ENCODE measurements around the gene CIDEC. TPM values are rescaled to one million over a fixed set of nuclear protein-coding genes. Genes with fewer than 3 reads are reported as not detected.
A peak's percentile ranks its signal among the peaks of the same experiment; 100 is the strongest.
"Not testable (repeated sequence)": the region's sequence is repeated elsewhere in the genome, so short reads cannot be mapped to it uniquely, and the experiment has no call there.

Gene CIDEC
- polyA plus RNA-seq, 2 of the 4 experiments (the other 2 are of a cell fraction): 3.3 to 6.3 TPM

GRCh38 chr3:9848860-9849259 is 31.2 kb downstream of the CIDEC start:
- not testable (repeated sequence) for H3K4me3 ChIP-seq, H3K27ac ChIP-seq, FAIRE-seq, H3K4me2 ChIP-seq, H3K4me1 ChIP-seq, ATAC-seq, H3K9me3 ChIP-seq
- TF ChIP-seq, protein P1, sequence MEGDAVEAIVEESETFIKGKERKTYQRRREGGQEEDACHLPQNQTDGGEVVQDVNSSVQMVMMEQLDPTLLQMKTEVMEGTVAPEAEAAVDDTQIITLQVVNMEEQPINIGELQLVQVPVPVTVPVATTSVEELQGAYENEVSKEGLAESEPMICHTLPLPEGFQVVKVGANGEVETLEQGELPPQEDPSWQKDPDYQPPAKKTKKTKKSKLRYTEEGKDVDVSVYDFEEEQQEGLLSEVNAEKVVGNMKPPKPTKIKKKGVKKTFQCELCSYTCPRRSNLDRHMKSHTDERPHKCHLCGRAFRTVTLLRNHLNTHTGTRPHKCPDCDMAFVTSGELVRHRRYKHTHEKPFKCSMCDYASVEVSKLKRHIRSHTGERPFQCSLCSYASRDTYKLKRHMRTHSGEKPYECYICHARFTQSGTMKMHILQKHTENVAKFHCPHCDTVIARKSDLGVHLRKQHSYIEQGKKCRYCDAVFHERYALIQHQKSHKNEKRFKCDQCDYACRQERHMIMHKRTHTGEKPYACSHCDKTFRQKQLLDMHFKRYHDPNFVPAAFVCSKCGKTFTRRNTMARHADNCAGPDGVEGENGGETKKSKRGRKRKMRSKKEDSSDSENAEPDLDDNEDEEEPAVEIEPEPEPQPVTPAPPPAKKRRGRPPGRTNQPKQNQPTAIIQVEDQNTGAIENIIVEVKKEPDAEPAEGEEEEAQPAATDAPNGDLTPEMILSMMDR (IDR thresholded peaks at IDR 0.05): peak; percentile 70
- peak; percentile 70 for TF ChIP-seq SMC3 (IDR thresholded peaks at IDR 0.05)
- TF ChIP-seq RAD21 (conservative IDR thresholded peaks at IDR 0.05 in 1 of 2, IDR thresholded peaks at IDR 0.05 in 1 of 2): peak; percentile 66 to 72
- CTCF ChIA-PET: interaction anchor here (0.7 to 3.2 kb wide), 21 partner anchors 9 to 142 kb away, joined by 3 to 19 read pairs (median 4); partner anchors contain the start of genes CIDEC, CRELD1 and IL17RC
- peak in 1 of 2 experiments; percentile 34 for DNase-seq (ENCODE audit: low read depth in 1 of 2, low spot score in 1 of 2)
- POLR2A ChIA-PET: interaction anchor here (0.6 kb wide), 1 partner anchor 317 kb away, joined by 5 read pairs; no protein-coding TSS in a partner anchor
- 32% methylated on average over 4 of the region's 4 CpGs for WGBS (ENCODE audit: missing lambda C conversion rate)

DNA sequence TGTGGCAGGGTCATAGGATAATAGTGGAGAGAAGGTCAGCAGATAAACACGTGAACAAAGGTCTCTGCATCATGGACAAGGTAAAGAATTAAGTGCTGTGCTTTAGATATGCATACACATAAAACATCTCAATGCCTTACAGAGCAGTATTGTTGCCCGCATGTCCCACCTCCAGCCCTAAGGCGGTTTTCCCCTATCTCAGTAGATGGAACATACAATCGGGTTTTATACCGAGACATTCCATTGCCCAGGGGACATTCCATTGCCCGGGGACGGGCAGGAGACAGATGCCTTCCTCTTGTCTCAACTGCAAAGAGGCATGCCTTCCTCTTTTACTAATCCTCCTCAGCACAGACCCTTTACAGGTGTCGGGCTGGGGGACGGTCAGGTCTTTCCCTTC is 32.2 kb downstream of the CIDEC start:
- DNase-seq (ENCODE audit: low read depth in 1 of 2, low spot score in 1 of 2); POLR2A ChIA-PET; H3K4me1 ChIP-seq; ATAC-seq; H3K27ac ChIP-seq; H3K4me2 ChIP-seq; H3K9me3 ChIP-seq; H3K4me3 ChIP-seq; FAIRE-seq: not testable (repeated sequence)
- WGBS (ENCODE audit: missing lambda C conversion rate): 29% methylated on average over 8 of the region's 9 CpGs
- CTCF ChIA-PET: interaction anchor here (0.6 to 3.2 kb wide), 15 partner anchors 9 to 143 kb away, joined by 3 to 30 read pairs (median 5); partner anchors contain the start of gene CIDEC

DNA sequence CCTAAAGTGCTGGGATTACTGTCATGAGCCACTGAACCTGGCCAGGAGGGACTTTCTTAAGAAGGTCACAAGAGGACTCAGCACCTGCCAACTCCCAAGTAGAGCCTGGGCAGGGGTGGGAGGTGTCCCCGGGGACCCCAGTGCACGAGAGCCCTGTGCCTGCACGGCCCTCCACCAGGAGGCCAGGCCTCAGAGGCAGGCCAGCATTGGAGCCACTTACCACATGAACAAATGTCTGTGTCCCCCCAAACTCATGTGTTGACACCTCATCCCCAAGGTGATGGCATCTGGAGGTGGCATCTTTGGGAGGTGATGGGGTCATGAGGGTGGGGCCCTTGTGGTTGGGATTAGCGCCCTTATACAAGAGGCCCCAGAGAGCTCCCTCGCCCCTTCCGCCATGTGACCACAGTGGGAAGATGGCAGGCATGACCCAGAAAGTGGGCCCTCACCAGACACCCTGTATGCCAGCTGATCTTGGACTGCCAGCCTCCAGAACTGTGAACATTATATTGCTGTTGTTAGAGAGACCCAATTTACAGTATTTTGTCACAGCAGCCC is 33.0 kb downstream of the CIDEC start:
- no peak for DNase-seq (ENCODE audit: low read depth in 1 of 2, low spot score in 1 of 2)
- H3K4me1 ChIP-seq: peaks cover 11% of the 10 kb centered on the region; the same call in 2 of the 3 replicates
- no peak for ATAC-seq
- no peak for FAIRE-seq
- WGBS (ENCODE audit: missing lambda C conversion rate): 88% methylated on average over 5 of the region's 6 CpGs
- TF ChIP-seq CEBPB (IDR thresholded peaks at IDR 0.05): no peak
- TF ChIP-seq TFCP2L1 (CRISPR knock-in tag; IDR thresholded peaks at IDR 0.05): no peak
- no peak for TF ChIP-seq SMC3 (IDR thresholded peaks at IDR 0.05)
- no peak for TF ChIP-seq FOSB (CRISPR knock-in tag; IDR thresholded peaks at IDR 0.05)
- TF ChIP-seq, protein P2, sequence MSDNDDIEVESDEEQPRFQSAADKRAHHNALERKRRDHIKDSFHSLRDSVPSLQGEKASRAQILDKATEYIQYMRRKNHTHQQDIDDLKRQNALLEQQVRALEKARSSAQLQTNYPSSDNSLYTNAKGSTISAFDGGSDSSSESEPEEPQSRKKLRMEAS (IDR thresholded peaks at IDR 0.05): no peak
- no peak for TF ChIP-seq MYC (IDR thresholded peaks at IDR 0.05; ENCODE audit: borderline replicate concordance, low read length)
- TF ChIP-seq HOXA7 (CRISPR knock-in tag; IDR thresholded peaks at IDR 0.05): no peak
- TF ChIP-seq EP300 (IDR thresholded peaks at IDR 0.05): no peak
- no peak for TF ChIP-seq RAD21 (conservative IDR thresholded peaks at IDR 0.05 in 1 of 2, IDR thresholded peaks at IDR 0.05 in 1 of 2)
- no peak for TF ChIP-seq HES2 (IDR thresholded peaks at IDR 0.05)
- TF ChIP-seq ZFP36 (IDR thresholded peaks at IDR 0.05; ENCODE audit: borderline replicate concordance, partially characterized antibody): no peak
- TF ChIP-seq, protein P3, sequence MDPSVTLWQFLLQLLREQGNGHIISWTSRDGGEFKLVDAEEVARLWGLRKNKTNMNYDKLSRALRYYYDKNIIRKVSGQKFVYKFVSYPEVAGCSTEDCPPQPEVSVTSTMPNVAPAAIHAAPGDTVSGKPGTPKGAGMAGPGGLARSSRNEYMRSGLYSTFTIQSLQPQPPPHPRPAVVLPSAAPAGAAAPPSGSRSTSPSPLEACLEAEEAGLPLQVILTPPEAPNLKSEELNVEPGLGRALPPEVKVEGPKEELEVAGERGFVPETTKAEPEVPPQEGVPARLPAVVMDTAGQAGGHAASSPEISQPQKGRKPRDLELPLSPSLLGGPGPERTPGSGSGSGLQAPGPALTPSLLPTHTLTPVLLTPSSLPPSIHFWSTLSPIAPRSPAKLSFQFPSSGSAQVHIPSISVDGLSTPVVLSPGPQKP (IDR thresholded peaks at IDR 0.05; ENCODE audit: low read depth, low read length): no peak
- no peak for TF ChIP-seq NFE2L2 (conservative IDR thresholded peaks at IDR 0.05; ENCODE audit: low read length)
- TF ChIP-seq PHF8 (IDR thresholded peaks at IDR 0.05; ENCODE audit: borderline replicate concordance, low read depth): no peak
- TF ChIP-seq RARB (CRISPR knock-in tag; IDR thresholded peaks at IDR 0.05): no peak
- no peak for TF ChIP-seq NR3C1 (IDR thresholded peaks at IDR 0.05)
- no peak for TF ChIP-seq HDAC2 (IDR thresholded peaks at IDR 0.05)
- no peak for TF ChIP-seq RFX5 (IDR thresholded peaks at IDR 0.05)
- no peak for TF ChIP-seq EHMT2 (IDR thresholded peaks at IDR 0.05; ENCODE audit: low read depth)
- TF ChIP-seq CBX8 (IDR thresholded peaks at IDR 0.05): no peak
- ChIA-PET POLR2A (interaction anchor here (0.6 kb wide), 1 partner anchor 120 kb away, joined by 3 read pairs; no protein-coding TSS in a partner anchor), CTCF (interaction anchor here (0.6 to 4.9 kb wide), 8 partner anchors 14 to 131 kb away, joined by 3 to 30 read pairs (median 4); partner anchors contain the start of gene CRELD1)
- no peak overlapping the region for H3K27ac ChIP-seq
- H3K4me2 ChIP-seq: no peak overlapping the region
- H3K9me3 ChIP-seq: no peaks in the 10 kb centered on the region
- H3K4me3 ChIP-seq: no peak overlapping the region
